GM12878 (cell line): ENCODE measurements around the gene ZC3H7B. TPM values are rescaled to one million over a fixed set of nuclear protein-coding genes. Genes with fewer than 3 reads are reported as not detected.

Experiments used
- ATAC-seq: fragments of 200-7000 bp; cut with Tn5 transposase; 3 replicates; pipeline ENCODE4 v1.9.1; 2020; ENCODE audit warnings: mild to moderate bottlenecking, moderate library complexity
- BruUV-seq: library from RNA; stranded (reverse); fragments of 400-500 nt; replicated peaks from 2 replicates; lab custom pipeline; 2021; lab: Mats Ljungman, UMichigan
- CTCF ChIA-PET: fragments of 300-600 bp; sonication (Branson Sonifier 250); formaldehyde crosslinking; extraction: SDS; loops from one replicate; lab custom pipeline; 2021; ENCODE audit warnings: inconsistent platforms; lab: Yijun Ruan, JAX
- POLR2A ChIA-PET: fragments of 350-600 bp; formaldehyde crosslinking; extraction: SDS; loops from one replicate; lab custom pipeline; 2021; ENCODE audit warnings: inconsistent platforms; lab: Charles Lee
- RAD21 ChIA-PET: fragments of 300-600 bp; sonication (Branson Sonifier 250); formaldehyde crosslinking; loops from one replicate; lab custom pipeline; 2023; ENCODE audit warnings: antibody characterized with exemption; ENCODE audit not compliant: unreplicated experiment; lab: Charles Lee
- SMC1A ChIA-PET: fragments of 300-600 bp; sonication (Branson Sonifier 250); formaldehyde crosslinking; loops from one replicate; lab custom pipeline; 2023; ENCODE audit not compliant: unreplicated experiment, uncharacterized antibody; lab: Charles Lee
- DNase-seq: peaks from one replicate; pipeline ENCODE4 v3.0.0-alpha.2; 2011; ENCODE audit warnings: low read depth, low spot score
- FAIRE-seq: peaks from 3 replicates; lab custom pipeline; 2011; peaks lifted over from hg19 to GRCh38; lab: Jason Lieb, UNC
- H2AFZ ChIP-seq: 2 replicates; pipeline ENCODE4 v1.6.0; 2011; ENCODE audit warnings: low read depth, low read length, control low read depth; ENCODE audit not compliant: control insufficient read depth
- H3K27ac ChIP-seq: 2 replicates; pipeline ENCODE4 v1.5.1; 2011; ENCODE audit warnings: control low read depth; ENCODE audit not compliant: control insufficient read depth, insufficient read depth
- H3K27me3 ChIP-seq, 2 experiments: replicated peaks in 1 of 2; 2 replicates each; pipeline versions ENCODE4 v1.6.0 to v1.6.1; 2011; ENCODE audit warnings: low read length in 1 of 2; ENCODE audit not compliant: control insufficient read depth in 2 of 2, insufficient read depth in 2 of 2
- H3K36me3 ChIP-seq, 2 experiments: 2 replicates each; pipeline ENCODE4 v1.5.1; 2011; ENCODE audit warnings: low read length in 1 of 2; ENCODE audit not compliant: control insufficient read depth in 2 of 2, insufficient read depth in 2 of 2
- H3K4me1 ChIP-seq: 2 replicates; pipeline ENCODE4 v1.6.1; 2011; ENCODE audit warnings: mild to moderate bottlenecking, low read length, moderate library complexity, mixed read lengths; ENCODE audit not compliant: control insufficient read depth, insufficient read depth
- H3K4me2 ChIP-seq: 2 replicates; pipeline ENCODE4 v1.6.0; 2011; ENCODE audit warnings: control low read depth; ENCODE audit not compliant: control insufficient read depth, insufficient read depth
- H3K4me3 ChIP-seq: fragments of 200-600 bp; sonication (generic); 2 replicates; pipeline ENCODE4 v1.5.1; 2016
- H3K79me2 ChIP-seq: 2 replicates; pipeline ENCODE4 v1.6.0; 2011; ENCODE audit warnings: low read length; ENCODE audit not compliant: control insufficient read depth, insufficient read depth
- H3K9ac ChIP-seq: 2 replicates; pipeline ENCODE4 v1.8.0; 2011; ENCODE audit warnings: low read length, control low read depth, mixed read lengths; ENCODE audit not compliant: control insufficient read depth, insufficient read depth
- H3K9me3 ChIP-seq: replicated peaks from 3 replicates; pipeline ENCODE4 v1.5.1; 2011; ENCODE audit warnings: mild to moderate bottlenecking, low read length; ENCODE audit not compliant: control insufficient read depth, insufficient read depth
- H4K20me1 ChIP-seq: 2 replicates; pipeline ENCODE4 v1.6.0; 2011; ENCODE audit not compliant: control insufficient read depth, insufficient read depth
- CBX3 ChIP-seq: fragments of 200-600 bp; sonication (generic); IDR thresholded peaks from 2 replicates; pipeline ENCODE4 v1.6.1; 2016; ENCODE audit warnings: low read depth, borderline replicate concordance
- CHD4 ChIP-seq: fragments of 200-600 bp; sonication (generic); IDR thresholded peaks from 2 replicates; pipeline ENCODE4 v1.6.1; 2016; ENCODE audit warnings: mild to moderate bottlenecking
- GABPA ChIP-seq: IDR thresholded peaks from 2 replicates; pipeline ENCODE4 v1.6.1; 2014; ENCODE audit warnings: antibody characterized with exemption, low read depth, mild to moderate bottlenecking, inconsistent platforms
- MEF2A ChIP-seq: IDR thresholded peaks from 2 replicates; pipeline ENCODE4 v1.6.1; 2011; ENCODE audit warnings: low read depth, mild to moderate bottlenecking, low read length, moderate library complexity; ENCODE audit not compliant: insufficient read depth
- MXI1 ChIP-seq: fragments of 150-350 bp; IDR thresholded peaks from 2 replicates; pipeline ENCODE4 v1.6.1; 2011; ENCODE audit warnings: low read depth, mild to moderate bottlenecking, inconsistent platforms, low read length, improper control_type of control experiment
- NR2C1 ChIP-seq: fragments of 450-650 bp; IDR thresholded peaks from 2 replicates; pipeline ENCODE4 v1.6.1; 2017; ENCODE audit warnings: antibody characterized with exemption, mild to moderate bottlenecking, moderate library complexity
- NR2C2 ChIP-seq: IDR thresholded peaks from 2 replicates; pipeline ENCODE4 v1.6.1; 2011; ENCODE audit warnings: borderline replicate concordance, low read depth; ENCODE audit not compliant: control insufficient read depth, insufficient read length
- POLR2A ChIP-seq: IDR thresholded peaks from 2 replicates; pipeline ENCODE4 v1.6.1; 2011; ENCODE audit warnings: low read depth, mild to moderate bottlenecking, low read length
- RBBP5 ChIP-seq: fragments of 200-600 bp; sonication (generic); conservative IDR thresholded peaks from 2 replicates; pipeline ENCODE4 v1.6.1; 2016
- SMARCA5 ChIP-seq: fragments of 450-650 bp; IDR thresholded peaks from 2 replicates; pipeline ENCODE4 v1.6.1; 2017; ENCODE audit warnings: mild to moderate bottlenecking
- SP1 ChIP-seq: IDR thresholded peaks from one replicate; pipeline ENCODE4 v1.6.1; 2011; ENCODE audit warnings: low read depth, low read length
- WRNIP1 ChIP-seq: IDR thresholded peaks from 2 replicates; pipeline ENCODE4 v1.6.1; 2011; ENCODE audit warnings: low read depth, low read length, improper control_type of control experiment, borderline replicate concordance
- ZBTB40 ChIP-seq: fragments of 450-650 bp; IDR thresholded peaks from 2 replicates; pipeline ENCODE4 v1.6.1; 2016; ENCODE audit warnings: mild to moderate bottlenecking, moderate library complexity, borderline replicate concordance
- ZNF24 ChIP-seq: fragments of 450-650 bp; IDR thresholded peaks from 2 replicates; pipeline ENCODE4 v1.6.1; 2017; ENCODE audit warnings: antibody characterized with exemption, mild to moderate bottlenecking
- WGBS: methylation state at CpG from one replicate; pipeline ENCODE4 v1.1.6; 2016; ENCODE audit warnings: low lambda C conversion rate; ENCODE audit not compliant: insufficient replicate concordance, insufficient coverage; ENCODE audit errors: missing lambda C conversion rate; 5-methylcytosine and 5-hydroxymethylcytosine counted together
- in situ Hi-C: fragments of 300-500 bp; cut with MboI; formaldehyde crosslinking; loops from 9 replicates; pipeline ENCODE4 v1.14.3; 2018; ENCODE audit warnings: mixed read lengths
- intact Hi-C: fragments of 100-400 bp; cut with micrococcal nuclease; formaldehyde crosslinking; loops from one replicate; pipeline ENCODE4 v1.14.2; 2022; ENCODE audit not compliant: unreplicated experiment
- polyA plus RNA-seq, 11 experiments: library from polyadenylated mRNA; depleted of rRNA in 4 of 11; unstranded in 6 of 11; stranded (reverse) in 5 of 11; fragments of >200 nt; fragmentation: Nextera tagmentation in 4 of 11; fragmentation: Illumina TruSeq in 1 of 11; extraction: Ambion mirVana in 4 of 11; extraction: Trizol in 1 of 11; gene quantifications; 1 replicate in 1 of 11; 2 replicates in 10 of 11; pipeline versions ENCODE4 v1.2.1 to v1.2.3, GENCODE V29; 2011 to 2016; ENCODE audit warnings: inconsistent platforms in 2 of 11, missing spikeins in 2 of 11, low read depth in 1 of 11
- total RNA-seq, 4 experiments: library from RNA; depleted of rRNA in 3 of 4; stranded (reverse); fragments of >200 nt in 3 of 4; fragmentation: Illumina TruSeq in 1 of 4; extraction: Trizol in 1 of 4; gene quantifications; 2 replicates each; pipeline versions ENCODE4 v1.2.1 to v1.2.3, GENCODE V29; 2013 to 2021
- TF ChIP-seq, protein P1 (sequence below): fragments of 450-650 bp; IDR thresholded peaks from 2 replicates; pipeline ENCODE4 v1.6.1; 2017; ENCODE audit warnings: low read depth, mild to moderate bottlenecking, moderate library complexity

The ZC3H7B gene
- total and polyA plus RNA-seq, 10 of the 15 experiments (the other 5 are each of a cell fraction or from before 2014, with no cell fraction given) = 0.26 to 52.3 (median 22.4) TPM

- no peak for TF ChIP-seq POLR2A
- no peak for TF ChIP-seq SMARCA5
- TF ChIP-seq WRNIP1 = no peak
- TF ChIP-seq NR2C2 = no peak
- TF ChIP-seq GABPA = no peak
- no peak for TF ChIP-seq NR2C1
Measured at GRCh38 chr22:41267958-41268357, 33.4 kb upstream of the ZC3H7B start (continued).

GRCh38 chr22:41271787-41272186, 29.5 kb upstream of the ZC3H7B start:
- ChIA-PET RAD21 (no interaction called here), POLR2A (interaction anchor here (1.2 kb wide), 1 partner anchor 34 kb away, joined by 3 read pairs; no protein-coding TSS in a partner anchor), CTCF (interaction anchor here (0.5 kb wide), 1 partner anchor 13 kb away, joined by 5 read pairs; no protein-coding TSS in a partner anchor), SMC1A (no interaction called here)
- Histone ChIP-seq H3K36me3 (peaks cover 13 to 34% of the 10 kb centered on the region in 2 experiments; a peak in 3 of 4 replicates), H4K20me1 (no peaks in the 10 kb centered on the region), H3K9me3 (no peaks in the 10 kb centered on the region), H3K4me1 (no peaks in the 10 kb centered on the region), H3K79me2 (no peaks in the 10 kb centered on the region), H3K4me2 (no peak overlapping the region), H3K27ac (no peak overlapping the region), H2AFZ (no peak overlapping the region), H3K9ac (no peak overlapping the region), H3K4me3 (no peak overlapping the region), H3K27me3 (no peaks in the 10 kb centered on the region)
- no peak for ATAC-seq
- TF ChIP-seq CBX3 = no peak
- no peak for TF ChIP-seq ZBTB40
- TF ChIP-seq NR2C1 = no peak
- no peak for TF ChIP-seq CHD4
- TF ChIP-seq SP1 = no peak
- TF ChIP-seq MXI1 = no peak
- TF ChIP-seq RBBP5 = no peak
- TF ChIP-seq, protein P1, sequence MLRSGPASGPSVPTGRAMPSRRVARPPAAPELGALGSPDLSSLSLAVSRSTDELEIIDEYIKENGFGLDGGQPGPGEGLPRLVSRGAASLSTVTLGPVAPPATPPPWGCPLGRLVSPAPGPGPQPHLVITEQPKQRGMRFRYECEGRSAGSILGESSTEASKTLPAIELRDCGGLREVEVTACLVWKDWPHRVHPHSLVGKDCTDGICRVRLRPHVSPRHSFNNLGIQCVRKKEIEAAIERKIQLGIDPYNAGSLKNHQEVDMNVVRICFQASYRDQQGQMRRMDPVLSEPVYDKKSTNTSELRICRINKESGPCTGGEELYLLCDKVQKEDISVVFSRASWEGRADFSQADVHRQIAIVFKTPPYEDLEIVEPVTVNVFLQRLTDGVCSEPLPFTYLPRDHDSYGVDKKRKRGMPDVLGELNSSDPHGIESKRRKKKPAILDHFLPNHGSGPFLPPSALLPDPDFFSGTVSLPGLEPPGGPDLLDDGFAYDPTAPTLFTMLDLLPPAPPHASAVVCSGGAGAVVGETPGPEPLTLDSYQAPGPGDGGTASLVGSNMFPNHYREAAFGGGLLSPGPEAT = no peak
- TF ChIP-seq MEF2A = no peak
- no peak for TF ChIP-seq ZNF24
- in situ Hi-C loops (no loop called here), intact Hi-C loops (no loop called here)
- no peak for FAIRE-seq
- no peak for DNase-seq
- 100% methylated on average over 9 of the region's 9 CpGs for WGBS
- no TSS peak for BruUV-seq
